Measurements from ENCODE around the gene EIF2S1. TPM values are rescaled to one million over a fixed set of nuclear protein-coding genes. Genes with fewer than 3 reads are reported as not detected.
"Not testable (repeated sequence)": the region's sequence is repeated elsewhere in the genome, so short reads cannot be mapped to it uniquely, and the experiment has no call there.

Gene EIF2S1
- polyA plus RNA-seq, 1 donor: 103 TPM

DNA sequence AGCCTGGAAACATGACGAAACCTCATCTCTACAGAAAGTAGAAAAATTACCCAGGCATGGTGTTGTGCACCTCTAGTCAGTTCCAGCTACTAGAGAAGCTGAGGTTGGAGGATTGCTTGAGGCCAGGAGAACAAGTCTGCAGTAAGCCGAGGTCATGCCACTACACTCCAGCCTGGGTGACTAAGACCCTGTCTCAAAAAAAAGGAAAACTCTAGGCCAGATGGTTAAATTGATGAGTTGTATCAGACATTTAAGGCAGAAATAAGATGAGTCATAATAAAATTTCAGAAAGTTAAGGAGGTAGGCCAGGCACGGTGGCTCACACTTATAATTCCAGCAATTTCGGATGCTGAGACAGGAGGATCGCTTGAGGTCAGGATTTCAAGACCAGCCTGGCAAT lies 10.7 kb downstream of the EIF2S1 start:
- DNase-seq: no peak

DNA sequence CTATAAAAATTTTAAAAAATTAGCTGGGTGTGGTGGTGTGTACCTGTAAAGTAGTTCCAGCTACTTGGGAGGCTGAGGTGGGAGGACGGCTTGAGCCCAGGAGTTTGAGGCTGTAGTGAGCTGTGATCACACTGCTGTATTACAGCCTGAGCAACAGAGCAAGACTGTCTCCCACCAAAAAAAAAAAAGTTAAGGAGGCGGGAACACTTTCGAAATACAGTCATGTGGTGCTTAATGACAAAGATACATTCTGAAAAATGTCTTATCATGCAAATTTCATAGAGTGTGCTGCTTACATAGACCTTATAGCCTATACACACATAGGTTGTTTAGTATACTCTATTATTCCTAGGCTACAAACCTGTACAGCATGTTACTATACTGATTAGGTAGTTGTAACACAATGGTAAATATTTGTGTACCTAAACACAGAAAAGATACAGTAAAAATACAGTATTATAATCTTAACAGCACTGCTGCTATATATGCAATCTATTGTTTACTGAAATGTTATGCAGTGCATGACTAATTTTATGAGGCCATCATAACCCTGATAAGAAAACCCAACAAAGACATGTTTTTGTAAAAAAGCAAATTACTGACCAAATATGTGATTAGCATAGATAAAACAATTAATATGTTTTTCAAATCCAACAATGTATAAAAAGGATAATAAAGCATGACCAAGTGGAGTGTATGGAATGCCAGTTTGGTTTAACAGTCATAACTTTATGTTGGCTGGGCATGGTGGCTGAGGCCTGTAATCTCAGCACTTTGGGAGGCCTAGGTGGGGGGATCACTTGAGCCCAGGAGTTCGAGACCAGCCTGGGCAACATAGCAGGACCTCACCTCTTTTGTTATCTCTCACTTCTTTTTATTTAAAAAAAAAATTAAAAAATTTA lies 11.4 kb downstream of the EIF2S1 start:
- no peak for DNase-seq

DNA sequence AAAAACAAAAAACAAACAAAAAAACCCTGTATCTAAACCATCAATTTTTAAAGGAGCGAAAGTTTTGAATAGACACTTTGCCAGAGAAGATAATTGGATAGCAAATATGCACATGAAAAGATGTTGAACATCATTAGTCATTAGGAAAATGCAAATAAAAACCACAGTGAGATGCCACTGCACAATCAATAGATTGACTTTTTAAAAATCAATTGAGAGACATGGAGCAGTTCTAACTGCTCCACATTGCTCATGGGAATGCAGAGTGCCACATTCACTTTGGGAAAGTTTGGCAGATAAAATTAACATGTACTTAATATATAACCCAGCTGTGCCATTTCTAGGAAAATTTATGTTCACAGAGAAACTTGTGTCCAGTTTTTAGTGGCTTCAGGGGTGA lies 12.7 kb downstream of the EIF2S1 start:
- DNase-seq: no peak

DNA sequence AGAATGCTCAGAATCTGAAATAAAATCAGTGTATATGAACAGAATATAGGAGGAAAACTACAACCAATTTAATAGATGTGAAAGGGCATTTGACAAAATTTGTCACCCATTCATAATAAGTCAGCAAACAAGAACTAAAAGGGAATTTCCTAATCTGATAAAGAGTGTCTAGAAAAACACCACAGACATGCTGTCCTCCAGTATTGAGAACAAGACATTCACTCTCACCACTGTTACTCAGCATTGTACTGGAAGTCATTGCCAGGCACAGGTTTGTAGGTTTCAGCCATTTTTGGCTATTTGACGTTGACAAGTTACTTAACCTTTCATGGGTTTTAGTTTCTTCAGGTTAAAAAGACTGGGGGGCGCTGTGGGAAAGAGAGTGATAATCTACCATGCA lies 13.2 kb downstream of the EIF2S1 start:
- DNase-seq: no peak

DNA sequence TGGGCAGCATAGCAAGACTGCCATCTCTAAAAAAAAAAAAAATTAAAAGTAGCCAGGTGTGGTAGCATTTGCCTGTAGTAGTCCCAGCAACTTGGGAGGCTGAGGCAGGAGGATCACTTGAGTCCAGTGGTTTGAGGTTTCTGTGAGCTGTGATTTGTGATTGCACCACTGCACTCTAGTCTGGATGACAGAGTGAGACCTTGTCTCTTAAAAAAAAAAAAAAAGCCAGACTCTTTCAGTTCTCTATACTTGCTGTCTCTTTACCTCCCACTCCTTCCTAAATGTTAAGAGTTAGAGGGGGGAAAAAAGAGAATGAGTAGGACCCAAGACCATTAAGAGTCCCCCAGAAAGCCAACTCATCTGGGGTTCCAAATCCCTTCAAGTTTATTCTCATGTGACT lies 17.8 kb downstream of the EIF2S1 start:
- no peak for DNase-seq

DNA sequence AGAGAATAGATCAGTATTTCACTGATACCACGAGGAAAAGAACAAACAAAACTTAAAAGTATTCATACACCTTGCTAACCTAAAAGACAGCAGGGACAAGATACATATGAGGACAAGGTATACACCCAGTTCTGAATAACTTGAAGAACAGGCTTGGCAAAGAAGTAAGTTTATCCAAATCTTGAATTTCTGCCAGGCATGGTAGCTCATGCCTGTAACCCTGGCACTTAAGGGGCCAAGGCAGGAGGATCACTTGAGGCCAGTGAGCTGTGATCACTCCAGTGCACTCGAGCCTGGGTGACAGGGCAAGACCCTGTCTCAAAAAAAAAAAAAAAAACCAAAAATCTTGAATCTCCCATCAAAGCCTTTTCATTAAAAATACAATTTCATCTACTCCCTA lies 25.0 kb downstream of the EIF2S1 start:
- no peak for DNase-seq

GRCh38 chr14:67385618-67386017 lies 25.5 kb downstream of the EIF2S1 start:
- no peak for DNase-seq

GRCh38 chr14:67387195-67387594 lies 27.1 kb downstream of the EIF2S1 start:
- no peak for DNase-seq

- DNase-seq: no peak
These were observed 29.1 kb downstream of the EIF2S1 start for GRCh38 chr14:67389275-67389674.

DNA sequence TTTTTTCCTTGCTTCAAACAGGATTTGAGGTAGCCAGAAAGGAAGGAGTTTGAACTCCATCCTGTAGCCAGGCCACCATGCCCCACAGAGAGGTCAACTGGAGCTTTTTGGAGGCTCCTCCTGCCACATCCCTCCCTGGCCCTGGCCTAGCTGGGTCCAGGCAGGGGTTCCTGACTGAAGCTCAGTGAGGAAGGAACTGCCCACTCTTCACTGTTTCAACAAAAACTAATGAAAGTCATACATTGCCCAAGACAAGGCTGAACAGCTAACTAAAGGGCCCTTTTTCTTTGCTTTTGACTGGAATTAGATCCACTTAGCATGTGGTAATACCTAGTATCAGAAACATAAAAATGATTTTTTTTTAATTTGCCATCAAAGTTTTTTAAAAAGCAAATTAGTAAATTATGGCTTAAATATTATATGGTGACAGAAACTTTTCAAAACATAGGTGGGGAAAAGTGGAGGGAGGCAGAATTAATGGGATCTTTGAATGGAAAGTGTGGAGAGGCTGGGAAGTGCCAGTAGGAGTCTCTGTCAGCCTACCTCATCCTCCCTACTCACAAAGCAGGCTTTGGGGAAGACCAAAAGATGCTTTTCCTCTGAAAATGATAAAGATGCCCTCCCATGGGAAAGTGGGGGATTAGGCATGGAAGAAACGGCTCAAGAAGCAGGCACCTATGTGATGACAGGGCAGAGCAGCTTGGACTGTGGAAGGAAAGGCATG lies 29.8 kb downstream of the EIF2S1 start:
- no peak for DNase-seq

DNA sequence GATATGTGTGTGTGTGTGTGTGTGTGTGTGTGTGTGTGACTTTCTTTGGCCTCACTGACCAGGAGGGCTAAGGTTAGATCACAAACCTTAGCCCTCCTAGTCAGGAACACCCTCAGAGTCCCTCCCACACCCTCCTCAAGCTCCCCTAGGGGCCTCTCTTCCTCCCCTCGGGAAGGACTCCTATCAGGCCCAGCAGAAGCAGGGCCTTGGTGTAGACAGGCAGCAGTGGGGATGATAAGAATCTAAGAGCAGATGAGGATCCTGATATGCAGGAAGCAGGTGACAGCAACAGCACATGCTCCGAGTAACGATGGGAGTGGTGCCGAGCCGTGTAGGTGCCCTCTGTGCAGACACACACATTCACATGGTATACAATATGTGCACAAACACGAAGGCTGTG lies 31.1 kb downstream of the EIF2S1 start:
- DNase-seq: no peak

GRCh38 chr14:67392123-67392522 lies 32.0 kb downstream of the EIF2S1 start:
- DNase-seq: no peak

DNA sequence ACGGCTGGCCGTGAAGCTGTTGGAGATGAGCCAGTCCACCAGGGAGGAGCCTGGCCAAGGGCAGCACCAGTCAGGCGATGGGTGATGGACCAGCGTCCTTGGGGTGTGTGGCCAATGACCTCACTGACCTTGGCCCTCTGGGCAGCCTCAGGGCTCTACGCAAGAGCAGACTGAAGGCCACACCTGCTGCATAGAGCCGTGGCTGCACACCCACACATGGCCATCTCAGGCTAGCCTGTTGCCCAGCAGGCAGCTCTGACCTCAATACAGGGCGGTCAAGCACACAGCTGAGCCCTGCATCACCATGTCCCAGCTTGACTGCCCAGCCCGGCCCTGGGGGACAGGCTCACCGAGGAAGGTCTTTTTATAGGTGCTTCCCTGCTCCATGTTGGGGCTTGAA lies 32.7 kb downstream of the EIF2S1 start:
- no peak for DNase-seq

GRCh38 chr14:67393689-67394088 lies 33.6 kb downstream of the EIF2S1 start:
- no peak for DNase-seq

DNA sequence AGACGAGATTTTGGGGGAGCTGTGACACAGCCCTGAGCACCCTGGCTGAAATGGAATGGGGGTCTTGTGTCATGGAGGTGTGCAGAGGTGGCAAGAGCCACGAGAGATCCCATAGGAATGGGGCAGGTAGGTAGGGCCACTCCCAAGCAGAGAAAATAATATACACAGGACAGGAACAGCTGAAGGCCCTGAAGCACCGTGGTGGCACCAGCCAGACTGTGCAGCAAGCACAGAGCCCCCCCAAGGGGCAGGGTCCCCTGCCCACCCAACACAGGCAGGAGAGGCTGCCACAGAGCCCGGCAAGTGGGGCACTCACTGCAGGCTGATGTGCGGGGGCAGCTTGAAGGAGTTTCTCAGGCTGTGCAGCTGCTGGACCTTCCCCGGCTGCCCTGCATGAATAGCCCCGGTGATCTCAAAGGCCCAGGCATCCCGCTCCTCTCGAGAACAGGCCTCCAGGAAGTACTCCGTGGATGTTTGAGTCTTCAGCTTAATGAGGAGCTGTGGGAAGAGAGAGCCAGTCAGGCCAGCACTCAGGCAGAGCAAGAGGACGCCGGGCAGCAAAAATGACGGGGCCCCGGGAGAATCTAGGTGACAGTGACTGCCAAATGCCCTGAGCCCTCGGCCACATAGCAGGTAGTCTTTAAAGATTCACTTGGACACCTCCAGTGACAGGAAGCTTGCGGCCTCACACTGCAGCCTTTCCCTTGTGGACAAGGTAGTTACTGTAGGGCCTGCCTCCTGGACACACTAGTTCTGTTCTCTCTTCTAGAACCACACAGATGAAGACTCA lies 35.2 kb downstream of the EIF2S1 start:
- DNase-seq: no peak

DNA sequence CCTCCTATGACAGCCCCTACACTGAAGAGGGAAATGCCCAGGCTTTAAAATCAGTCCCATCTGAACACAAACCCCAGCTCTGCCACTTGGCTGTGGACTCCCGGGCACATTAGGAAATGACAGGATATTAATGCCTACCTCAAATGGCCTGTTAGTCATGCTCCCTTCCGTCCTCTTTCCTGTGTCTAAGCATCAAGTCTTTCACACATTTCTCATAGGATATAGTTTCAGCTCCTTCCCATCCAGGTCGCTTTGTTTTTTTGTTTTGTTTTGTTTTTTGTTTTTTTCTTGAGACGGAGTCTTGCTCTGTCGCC lies 35.7 kb downstream of the EIF2S1 start:
- DNase-seq: no peak

- DNase-seq: no peak
These were observed 36.3 kb downstream of the EIF2S1 start for GRCh38 chr14:67396381-67396970.

DNA sequence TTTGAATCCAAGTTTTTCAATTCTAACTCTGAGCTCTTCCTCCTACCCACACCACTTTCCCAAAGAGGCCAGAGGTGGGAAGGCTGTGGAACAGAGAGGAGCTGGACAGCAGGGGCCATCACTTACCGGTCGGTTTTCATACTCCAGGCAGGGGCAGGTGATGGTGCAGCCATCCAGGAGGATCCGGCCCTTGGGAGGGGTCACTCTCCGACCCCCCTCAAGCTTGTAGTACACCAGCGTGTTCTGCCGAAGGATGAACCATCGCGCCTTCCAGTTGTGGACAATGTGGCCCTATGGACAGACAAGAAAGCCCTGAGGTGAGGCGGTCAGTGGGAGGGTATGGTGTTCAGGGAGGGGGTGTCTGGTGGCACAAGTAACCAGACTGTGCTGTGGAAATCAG lies 37.4 kb downstream of the EIF2S1 start:
- no peak for DNase-seq

DNA sequence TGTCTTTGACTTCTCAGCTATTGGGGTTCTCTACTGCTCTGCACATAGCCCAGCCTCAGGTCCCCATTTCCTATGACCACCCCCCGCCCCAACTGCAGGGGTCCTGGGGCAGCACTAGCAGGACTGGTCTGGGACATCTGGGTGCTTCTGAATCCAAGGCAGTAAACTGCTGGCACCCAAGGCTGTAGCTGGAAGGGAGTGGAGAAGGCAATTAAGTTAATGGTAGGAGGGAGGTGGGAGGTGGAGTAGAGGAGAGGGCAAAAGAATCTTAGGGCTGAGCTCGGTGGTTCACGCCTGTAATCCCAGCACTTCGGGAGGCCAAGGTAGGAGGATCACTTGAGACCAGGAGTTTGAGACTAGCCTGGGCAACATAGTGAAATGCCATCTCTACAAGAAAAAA lies 40.3 kb downstream of the EIF2S1 start:
- no peak for DNase-seq

DNA sequence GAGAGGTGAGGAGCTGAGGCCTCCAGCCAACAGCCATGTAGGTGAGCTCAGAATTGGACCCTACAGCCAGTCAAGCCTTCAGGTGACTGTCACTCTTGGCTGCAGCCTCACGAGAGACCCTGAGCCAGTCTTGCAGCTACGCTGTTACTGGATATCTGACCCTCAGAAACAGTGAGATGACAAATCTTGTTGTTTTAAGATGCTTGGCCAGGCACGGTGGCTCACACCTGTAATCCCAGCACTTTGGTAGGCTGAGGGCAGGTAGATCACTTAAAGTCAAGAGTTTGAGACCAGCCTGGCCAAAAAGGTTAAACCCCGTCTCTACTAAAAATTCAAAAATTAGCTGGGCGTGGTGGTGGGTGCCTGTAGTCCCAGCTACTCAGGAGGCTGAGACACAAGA lies 45.6 kb downstream of the EIF2S1 start:
- no peak for DNase-seq

DNA sequence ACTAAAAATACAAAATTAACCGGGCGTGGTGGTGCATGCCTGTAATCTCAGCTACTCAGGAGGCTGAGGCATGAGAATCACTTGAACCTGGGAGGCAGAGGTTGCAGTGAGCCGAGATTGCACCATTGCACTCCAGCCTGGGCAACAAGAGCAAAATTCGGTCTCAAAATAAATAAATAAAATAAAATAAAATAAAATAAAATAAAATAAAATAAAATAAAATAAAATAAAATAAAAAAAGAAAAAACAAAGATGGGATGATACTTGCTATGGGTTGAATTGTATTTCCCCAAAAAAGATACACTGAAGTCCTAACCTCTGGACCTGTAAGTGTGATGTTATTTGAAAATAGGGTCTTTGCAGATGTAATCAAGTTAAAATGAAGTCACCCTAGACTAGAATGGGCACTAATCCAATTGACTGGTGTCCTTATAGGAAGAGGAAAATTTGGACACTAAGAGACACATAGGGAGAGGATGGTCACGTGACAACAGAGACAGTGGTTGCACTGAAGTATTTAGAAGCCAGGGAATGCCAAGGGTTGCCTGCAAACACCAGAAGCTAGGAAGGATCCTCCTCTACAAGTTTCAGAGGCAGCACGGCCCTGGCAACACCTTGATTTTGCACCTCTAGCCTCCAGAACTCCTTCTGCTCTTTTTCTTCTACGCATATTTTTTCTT lies 48.1 kb downstream of the EIF2S1 start:
- not testable (repeated sequence) for DNase-seq

DNA sequence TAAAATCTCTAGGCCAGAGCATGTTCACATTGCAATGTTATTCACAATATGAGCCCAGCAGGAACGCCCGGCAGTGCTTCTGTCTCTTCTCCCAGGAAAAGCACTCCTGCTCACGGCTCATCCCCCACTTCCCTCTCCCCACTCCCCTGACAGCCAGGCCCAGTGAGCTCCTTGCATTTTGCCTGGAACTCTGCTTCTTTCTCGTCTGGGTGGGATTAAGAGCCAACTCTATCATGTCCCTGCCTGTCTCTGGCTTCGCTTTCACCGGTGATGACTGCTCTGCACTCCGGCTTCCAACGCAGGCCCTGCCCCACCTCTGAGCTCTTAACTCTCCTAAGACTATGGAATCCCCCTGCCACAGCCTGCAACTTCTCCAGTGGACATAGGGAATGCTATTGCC lies 49.3 kb downstream of the EIF2S1 start:
- no peak for DNase-seq

Measured in left kidney (tissue), 2 donors.